Measurements from ENCODE around the gene REELD1.

REELD1 gene

GRCh38 chr4:146202665-146203064 lies 11.7 kb upstream of the REELD1 start:
- Histone ChIP-seq H3K4me3 (replicated peaks; ENCODE audit: insufficient read depth, low read length) (no peak overlapping the region), H3K27me3 (ENCODE audit: insufficient read depth, poor library complexity, severe bottlenecking) (no peaks in the 10 kb centered on the region), H3K27ac (replicated peaks) (no peak overlapping the region)
- TF ChIP-seq CTCF (IDR thresholded peaks at IDR 0.05; ENCODE audit: insufficient read depth, low read length) = no peak
- no peak for TF ChIP-seq SPI1 (IDR thresholded peaks at IDR 0.05; ENCODE audit: borderline replicate concordance, low read depth)
- TF ChIP-seq GABPA (IDR thresholded peaks at IDR 0.05; ENCODE audit: low read depth) = no peak
- no peak for TF ChIP-seq POLR2AphosphoS5 (IDR thresholded peaks at IDR 0.05; ENCODE audit: low read depth)
- TF ChIP-seq REST (IDR thresholded peaks at IDR 0.05; ENCODE audit: insufficient replicate concordance, low read depth) = no peak
- no peak for DNase-seq (ENCODE audit: low read depth in 1 of 2, low spot score in 1 of 2)

- H3K27ac ChIP-seq (replicated peaks) = no peak overlapping the region
- no peak overlapping the region for H3K4me3 ChIP-seq (replicated peaks; ENCODE audit: insufficient read depth, low read length)
- no peaks in the 10 kb centered on the region for H3K27me3 ChIP-seq (ENCODE audit: insufficient read depth, poor library complexity, severe bottlenecking)
- no peak for TF ChIP-seq CTCF (IDR thresholded peaks at IDR 0.05; ENCODE audit: insufficient read depth, low read length)
- no peak for TF ChIP-seq GABPA (IDR thresholded peaks at IDR 0.05; ENCODE audit: low read depth)
- TF ChIP-seq POLR2AphosphoS5 (IDR thresholded peaks at IDR 0.05; ENCODE audit: low read depth) = no peak
- TF ChIP-seq SPI1 (IDR thresholded peaks at IDR 0.05; ENCODE audit: borderline replicate concordance, low read depth) = no peak
- TF ChIP-seq REST (IDR thresholded peaks at IDR 0.05; ENCODE audit: insufficient replicate concordance, low read depth) = no peak
- no peak for DNase-seq (ENCODE audit: low read depth in 1 of 2, low spot score in 1 of 2)
Measured at GRCh38 chr4:146207410-146207809, 6.9 kb upstream of the REELD1 start.

GRCh38 chr4:146210890-146211289 lies 3.4 kb upstream of the REELD1 start:
- H3K27ac ChIP-seq (replicated peaks) = no peak overlapping the region

More at GRCh38 chr4:146210890-146211289, 3.4 kb upstream of the REELD1 start:
- TF ChIP-seq CTCF (IDR thresholded peaks at IDR 0.05; ENCODE audit: insufficient read depth, low read length) (no peak), SPI1 (IDR thresholded peaks at IDR 0.05; ENCODE audit: borderline replicate concordance, low read depth) (no peak), GABPA (IDR thresholded peaks at IDR 0.05; ENCODE audit: low read depth) (no peak), POLR2AphosphoS5 (IDR thresholded peaks at IDR 0.05; ENCODE audit: low read depth) (no peak), REST (IDR thresholded peaks at IDR 0.05; ENCODE audit: insufficient replicate concordance, low read depth) (no peak)
- no peak overlapping the region for H3K4me3 ChIP-seq (replicated peaks; ENCODE audit: insufficient read depth, low read length)
- H3K27me3 ChIP-seq (ENCODE audit: insufficient read depth, poor library complexity, severe bottlenecking) = no peaks in the 10 kb centered on the region
- DNase-seq (ENCODE audit: low read depth in 1 of 2, low spot score in 1 of 2) = no peak
